BJ (cell line): Measurements from ENCODE around the gene SART1. TPM values are rescaled to one million over a fixed set of nuclear protein-coding genes. Genes with fewer than 3 reads are reported as not detected.

Experiments used
- CTCF ChIA-PET: fragments of 350-600 bp; formaldehyde crosslinking; extraction: SDS; loops from one replicate; lab custom pipeline; 2021; ENCODE audit warnings: antibody characterized with exemption, inconsistent platforms; lab: Yijun Ruan, JAX
- POLR2A ChIA-PET: fragments of 300-600 bp; sonication (Branson Sonifier 250); formaldehyde crosslinking; extraction: SDS; loops from one replicate; lab custom pipeline; 2021; ENCODE audit warnings: antibody characterized with exemption; lab: Charles Lee
- DNase-seq: peaks from one replicate; pipeline ENCODE4 v3.0.0-alpha.2; 2011; ENCODE audit warnings: low read depth
- H3K27me3 ChIP-seq: 2 replicates; pipeline ENCODE4 v1.6.0; 2011; ENCODE audit warnings: low read length; ENCODE audit not compliant: control insufficient read depth, insufficient read depth
- H3K36me3 ChIP-seq: 2 replicates; pipeline ENCODE4 v1.5.1; 2011; ENCODE audit warnings: low read length; ENCODE audit not compliant: control insufficient read depth, insufficient read depth
- H3K4me3 ChIP-seq: 2 replicates; pipeline ENCODE4 v1.5.1; 2011; ENCODE audit warnings: low read depth, mild to moderate bottlenecking, control low read depth, low read length
- polyA plus RNA-seq: library from polyadenylated mRNA; depleted of rRNA; stranded (reverse); fragments of >200 nt; gene quantifications from 2 replicates; pipeline ENCODE4 v1.2.3, GENCODE V29; 2011
- TF ChIP-seq, protein P1 (sequence below): IDR thresholded peaks from 2 replicates; pipeline ENCODE4 v1.5.1; 2011; ENCODE audit warnings: low read depth, mild to moderate bottlenecking, control low read depth, inconsistent platforms, low read length, moderate library complexity; ENCODE audit not compliant: insufficient read depth

Gene SART1
- polyA plus RNA-seq, 1 experiment: 13.2 TPM

DNA sequence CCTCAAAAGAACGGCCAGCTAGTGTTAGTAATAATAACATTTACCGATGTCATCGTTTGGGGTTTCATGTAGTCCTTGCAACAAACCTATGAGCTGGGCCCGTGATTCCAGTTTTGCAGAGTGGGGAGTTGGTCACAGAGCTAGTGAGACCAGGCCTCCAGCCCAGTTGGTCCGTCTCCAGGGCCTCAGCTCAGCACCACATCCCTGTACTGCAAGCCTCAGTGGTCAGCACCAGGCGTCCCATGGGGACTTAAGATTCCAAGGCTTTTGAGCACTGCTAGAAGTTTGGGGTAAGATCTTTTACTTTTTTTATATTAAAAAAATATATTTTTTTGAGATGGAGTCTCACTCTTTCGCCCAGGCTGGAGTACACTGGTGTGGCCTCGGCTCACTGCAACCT is 17.3 kb upstream of the SART1 start:
- TF ChIP-seq, protein P1, sequence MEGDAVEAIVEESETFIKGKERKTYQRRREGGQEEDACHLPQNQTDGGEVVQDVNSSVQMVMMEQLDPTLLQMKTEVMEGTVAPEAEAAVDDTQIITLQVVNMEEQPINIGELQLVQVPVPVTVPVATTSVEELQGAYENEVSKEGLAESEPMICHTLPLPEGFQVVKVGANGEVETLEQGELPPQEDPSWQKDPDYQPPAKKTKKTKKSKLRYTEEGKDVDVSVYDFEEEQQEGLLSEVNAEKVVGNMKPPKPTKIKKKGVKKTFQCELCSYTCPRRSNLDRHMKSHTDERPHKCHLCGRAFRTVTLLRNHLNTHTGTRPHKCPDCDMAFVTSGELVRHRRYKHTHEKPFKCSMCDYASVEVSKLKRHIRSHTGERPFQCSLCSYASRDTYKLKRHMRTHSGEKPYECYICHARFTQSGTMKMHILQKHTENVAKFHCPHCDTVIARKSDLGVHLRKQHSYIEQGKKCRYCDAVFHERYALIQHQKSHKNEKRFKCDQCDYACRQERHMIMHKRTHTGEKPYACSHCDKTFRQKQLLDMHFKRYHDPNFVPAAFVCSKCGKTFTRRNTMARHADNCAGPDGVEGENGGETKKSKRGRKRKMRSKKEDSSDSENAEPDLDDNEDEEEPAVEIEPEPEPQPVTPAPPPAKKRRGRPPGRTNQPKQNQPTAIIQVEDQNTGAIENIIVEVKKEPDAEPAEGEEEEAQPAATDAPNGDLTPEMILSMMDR: no peak
- ChIA-PET POLR2A (interaction anchor here (0.6 kb wide), 1 partner anchor 91 kb away, joined by 3 read pairs; no protein-coding TSS in a partner anchor), CTCF (interaction anchor here (1.2 to 1.6 kb wide), 2 partner anchors 9 to 60 kb away, joined by 3 read pairs; no protein-coding TSS in a partner anchor)
- H3K36me3 ChIP-seq: no peaks in the 10 kb centered on the region
- DNase-seq: no peak
- H3K27me3 ChIP-seq: no peaks in the 10 kb centered on the region
- no peak overlapping the region for H3K4me3 ChIP-seq

DNA sequence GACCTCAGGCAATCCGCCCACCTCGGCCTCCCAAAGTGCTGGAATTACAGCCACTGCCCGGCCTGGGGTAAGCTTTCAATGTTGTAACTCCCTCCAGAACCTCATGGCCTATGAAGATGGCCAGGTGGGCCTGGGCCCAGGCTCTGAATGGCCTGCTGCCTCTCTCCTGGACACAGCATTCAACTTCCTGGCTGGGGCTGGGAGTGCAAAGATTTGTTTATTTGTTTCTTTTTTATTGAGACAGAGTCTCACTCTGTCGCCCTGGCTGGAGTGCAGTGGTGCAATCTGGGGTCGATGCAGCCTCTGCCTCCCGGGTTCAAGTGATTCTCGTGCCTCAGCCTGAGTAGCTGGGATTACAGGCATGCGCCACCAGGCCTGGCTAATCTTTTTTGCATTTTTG is 16.8 kb upstream of the SART1 start:
- Histone ChIP-seq H3K4me3 (no peak overlapping the region), H3K36me3 (no peaks in the 10 kb centered on the region), H3K27me3 (no peaks in the 10 kb centered on the region)
- ChIA-PET CTCF (interaction anchor here (1.2 to 1.6 kb wide), 2 partner anchors 9 to 61 kb away, joined by 3 read pairs; no protein-coding TSS in a partner anchor), POLR2A (no interaction called here)
- DNase-seq: no peak
- TF ChIP-seq, protein P1: no peak

DNA sequence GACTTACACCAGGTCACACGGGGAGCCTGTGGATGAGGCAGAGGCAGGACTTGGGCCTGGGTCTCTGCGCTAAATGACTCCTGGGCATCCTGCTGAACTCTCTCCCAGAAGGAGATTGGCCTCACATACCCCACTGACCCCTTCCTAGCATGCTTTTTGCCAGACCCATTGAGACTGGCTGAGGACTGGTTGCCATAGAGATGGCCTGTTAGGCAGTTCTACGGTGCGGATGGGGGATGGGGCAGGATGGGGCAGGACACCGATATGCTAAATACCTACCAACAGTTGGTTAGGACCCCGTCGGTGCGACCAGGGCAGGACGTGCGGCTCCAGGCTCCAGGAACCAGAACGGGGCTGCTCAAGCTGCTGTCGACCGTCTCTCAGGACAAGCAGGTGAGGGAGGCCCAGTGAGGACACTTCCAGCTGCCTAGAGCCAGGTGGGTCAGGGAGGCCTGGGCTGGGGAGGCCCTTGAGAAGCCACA is 16.1 kb upstream of the SART1 start, which contains the start of gene TSGA10IP:
Gene TSGA10IP (plus strand): TSS at position 51 of the 482 bp plus-strand sequence. CDS start 196 bp downstream, at position 247.
- H3K36me3 ChIP-seq: no peaks in the 10 kb centered on the region
- TF ChIP-seq, protein P1: no peak
- ChIA-PET CTCF (no interaction called here), POLR2A (no interaction called here)
- DNase-seq: no peak
- H3K27me3 ChIP-seq: no peaks in the 10 kb centered on the region
- no peak within 1 kb of the TSS for H3K4me3 ChIP-seq

DNA sequence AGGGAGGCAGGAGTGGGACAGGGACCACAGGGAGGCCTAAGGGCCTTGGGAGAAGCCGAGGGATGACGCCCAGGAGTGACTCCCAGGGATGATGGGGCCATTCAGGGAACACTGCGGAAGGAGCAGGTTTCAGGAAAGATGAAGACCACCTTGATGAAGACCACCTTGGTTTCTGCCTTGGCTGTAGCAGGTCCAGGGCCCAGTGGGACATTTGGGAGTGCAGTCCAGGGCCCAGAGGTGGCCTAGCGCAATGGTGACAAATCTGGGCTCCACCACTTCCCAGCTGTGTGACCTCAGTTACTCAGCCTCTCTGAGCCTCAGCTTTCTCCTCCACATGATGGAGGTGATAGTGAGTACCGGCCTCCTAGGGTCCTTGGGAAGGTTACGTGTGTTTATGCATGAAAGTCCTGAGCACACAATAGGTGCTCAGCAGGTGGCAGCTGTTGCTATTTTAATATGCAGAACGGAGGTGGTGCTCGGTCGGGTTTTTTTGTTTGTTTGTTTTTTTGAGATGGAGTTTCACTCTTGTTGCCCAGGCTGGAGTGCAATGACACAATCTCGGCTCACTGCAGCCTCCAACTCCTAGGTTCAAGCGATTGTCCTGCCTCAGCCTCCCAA is 15.5 kb upstream of the SART1 start:
- H3K36me3 ChIP-seq: no peaks in the 10 kb centered on the region
- no peak overlapping the region for H3K4me3 ChIP-seq
- POLR2A ChIA-PET: no interaction called here
- DNase-seq: no peak
- TF ChIP-seq, protein P1: no peak
- H3K27me3 ChIP-seq: no peaks in the 10 kb centered on the region
- CTCF ChIA-PET: interaction anchor here (1.2 to 1.3 kb wide), 2 partner anchors 57 to 86 kb away, joined by 3 read pairs; partner anchors contain the start of gene MUS81

DNA sequence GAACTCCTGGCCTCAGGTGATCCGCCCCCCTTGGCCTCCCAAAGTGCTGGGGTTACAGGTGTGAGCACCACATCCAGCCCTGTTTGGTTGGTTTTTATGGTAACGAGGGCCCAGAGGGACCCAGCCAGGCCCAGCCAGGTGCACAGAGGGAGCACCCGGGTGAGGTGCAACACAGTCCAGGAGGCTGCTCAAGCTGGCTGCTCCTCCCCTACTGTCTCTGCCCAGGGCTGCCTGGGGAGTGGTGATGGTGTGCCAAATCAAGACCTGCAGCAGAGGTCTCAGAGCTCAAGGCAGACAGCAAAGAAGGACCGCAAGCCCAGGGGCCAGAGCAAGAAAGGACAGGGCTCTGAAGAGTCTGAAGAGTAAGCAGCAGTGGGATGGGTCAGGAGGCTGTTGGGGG is 14.9 kb upstream of the SART1 start:
- TF ChIP-seq, protein P1: no peak
- ChIA-PET POLR2A (no interaction called here), CTCF (interaction anchor here (1.2 to 1.3 kb wide), 2 partner anchors 58 to 87 kb away, joined by 3 read pairs; partner anchors contain the start of gene MUS81)
- no peaks in the 10 kb centered on the region for H3K36me3 ChIP-seq
- H3K27me3 ChIP-seq: no peaks in the 10 kb centered on the region
- H3K4me3 ChIP-seq: no peak overlapping the region
- no peak for DNase-seq
